ENCODE measurements around the gene PPIL6.

- TF ChIP-seq SIN3A (IDR thresholded peaks at IDR 0.05; ENCODE audit: borderline replicate concordance, insufficient read depth, low read length) (no peak), REST (IDR thresholded peaks at IDR 0.05; ENCODE audit: insufficient read depth in 1 of 2, low read depth in 2 of 2, low read length in 2 of 2) (no peak)
These were observed 70.7 kb downstream of the PPIL6 start for GRCh38 chr6:109369728-109370127.
